Epidermal melanocyte (primary cell): Measurements from ENCODE around the gene PIAS4.

ENCODE experiments used
- DNase-seq: peaks from one replicate; pipeline ENCODE4 v3.0.0; 2011; ENCODE audit warnings: low spot score; ENCODE audit not compliant: insufficient read length

PIAS4 gene

DNA sequence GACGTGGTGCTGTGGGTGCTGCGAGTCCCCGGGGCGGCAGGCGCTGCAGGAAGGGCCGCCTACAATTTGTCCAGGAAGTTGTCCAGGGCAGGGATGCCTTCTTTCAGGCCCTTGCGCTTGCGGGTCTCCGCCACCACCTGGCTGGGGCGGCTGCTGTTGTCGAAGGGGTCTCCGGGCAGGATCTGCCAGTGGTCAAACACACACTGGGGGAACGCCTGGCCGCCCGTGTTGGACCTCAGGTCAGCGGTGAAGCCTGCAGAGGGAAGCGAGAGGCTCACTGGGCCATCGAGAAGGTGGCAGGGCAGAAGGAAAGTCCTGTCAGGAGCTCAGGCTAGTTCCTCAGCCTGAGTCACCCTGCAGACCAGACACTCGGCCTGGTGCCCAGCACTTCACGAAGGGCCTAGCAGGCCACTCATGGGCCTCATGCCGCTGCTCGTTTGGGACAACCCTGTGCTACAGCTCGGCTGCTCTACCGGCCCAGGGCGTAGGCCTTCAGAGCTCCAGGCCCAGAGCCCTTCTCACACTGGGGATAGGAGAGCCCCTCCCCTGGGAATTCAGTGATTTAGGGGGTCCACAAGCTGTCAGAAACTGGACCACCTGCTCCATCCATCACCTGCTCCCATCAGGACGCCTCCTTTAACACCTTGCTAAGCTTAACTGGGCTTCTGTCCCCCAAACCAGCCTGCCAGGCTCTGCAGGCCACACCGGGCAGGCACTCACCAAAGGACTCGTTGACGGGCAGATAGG lies 30.9 kb upstream of the PIAS4 start:
- no peak for DNase-seq

DNA sequence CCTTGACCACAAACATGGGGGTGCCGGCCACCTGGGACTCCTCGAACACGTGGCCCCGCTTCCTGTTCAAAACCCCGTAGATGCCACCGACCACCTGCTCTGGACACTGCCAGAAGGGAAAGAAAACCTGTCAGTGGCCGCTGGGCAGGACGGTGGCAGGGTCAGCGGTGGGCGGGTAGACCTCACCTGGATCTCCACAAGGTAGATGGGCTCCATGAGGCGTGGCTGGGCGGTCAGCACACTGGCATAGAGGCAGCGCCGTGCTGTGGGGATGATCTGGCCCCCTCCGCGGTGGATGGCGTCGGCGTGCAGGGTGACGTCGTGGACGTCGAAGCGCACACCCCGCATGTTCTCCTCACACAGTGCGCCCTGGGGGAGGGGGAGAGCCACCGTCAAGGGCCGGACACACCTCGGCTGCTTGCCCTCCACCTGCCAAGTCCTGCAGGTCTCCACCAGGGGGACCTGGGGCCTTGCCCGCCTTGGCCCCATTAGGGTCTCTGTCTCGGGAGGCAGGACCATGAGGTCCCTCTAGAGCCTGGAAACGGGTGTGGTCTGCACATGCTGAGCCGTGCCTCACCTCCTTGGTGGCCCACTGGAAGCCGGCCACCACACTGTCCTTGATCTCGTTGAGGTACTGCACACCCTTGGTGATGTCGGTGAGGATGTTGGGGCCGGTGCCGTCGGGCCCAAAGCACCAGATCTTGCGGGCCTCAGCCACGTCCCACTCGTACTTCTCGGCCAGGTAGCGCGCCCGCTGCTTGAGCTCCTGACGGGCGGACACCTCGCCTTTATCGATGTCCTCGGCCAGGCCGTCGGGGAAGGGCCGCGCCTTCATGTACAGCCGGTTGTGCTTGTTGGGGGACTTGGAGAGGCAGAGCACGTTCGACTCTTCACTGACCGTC lies 30.0 kb upstream of the PIAS4 start:
- no peak for DNase-seq

DNA sequence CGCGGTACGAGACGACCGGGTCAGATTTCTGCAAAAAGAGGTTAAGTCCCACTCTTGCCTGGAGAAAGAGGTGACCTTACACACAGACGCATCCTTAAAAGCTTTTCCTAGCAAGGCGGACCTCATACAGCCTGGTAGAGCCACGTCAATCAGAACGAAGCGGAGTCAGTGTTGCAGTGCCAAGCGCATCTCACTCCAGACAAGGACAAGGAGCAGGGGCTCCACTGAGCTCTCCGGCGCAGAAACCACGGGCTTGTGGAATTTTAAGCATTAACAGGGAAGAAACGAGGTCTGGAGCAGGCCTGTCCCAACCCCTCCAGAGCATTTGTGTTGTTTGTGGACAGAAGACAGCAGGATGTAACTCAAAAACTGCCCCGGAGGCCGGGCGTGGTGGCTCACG lies 29.4 kb upstream of the PIAS4 start:
- no peak for DNase-seq

DNA sequence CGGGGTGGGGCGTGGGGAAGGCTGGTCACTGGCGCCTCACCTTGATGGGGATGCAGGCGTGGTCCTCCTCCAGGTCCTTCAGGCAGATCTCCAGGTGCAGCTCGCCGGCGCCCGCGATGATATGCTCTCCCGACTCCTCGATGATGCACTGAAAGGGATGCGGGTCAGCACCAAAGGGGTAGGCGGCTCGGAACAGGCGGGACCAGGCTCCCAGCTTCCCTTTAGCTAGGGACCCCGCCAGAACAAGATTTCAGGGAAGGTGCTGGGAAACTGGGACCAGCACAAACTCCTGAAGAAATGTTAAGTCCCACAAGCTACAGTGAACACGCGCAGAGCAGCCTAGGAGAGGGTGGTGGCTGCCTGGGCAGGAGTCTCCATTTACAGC lies 28.3 kb upstream of the PIAS4 start:
- DNase-seq = no peak

DNA sequence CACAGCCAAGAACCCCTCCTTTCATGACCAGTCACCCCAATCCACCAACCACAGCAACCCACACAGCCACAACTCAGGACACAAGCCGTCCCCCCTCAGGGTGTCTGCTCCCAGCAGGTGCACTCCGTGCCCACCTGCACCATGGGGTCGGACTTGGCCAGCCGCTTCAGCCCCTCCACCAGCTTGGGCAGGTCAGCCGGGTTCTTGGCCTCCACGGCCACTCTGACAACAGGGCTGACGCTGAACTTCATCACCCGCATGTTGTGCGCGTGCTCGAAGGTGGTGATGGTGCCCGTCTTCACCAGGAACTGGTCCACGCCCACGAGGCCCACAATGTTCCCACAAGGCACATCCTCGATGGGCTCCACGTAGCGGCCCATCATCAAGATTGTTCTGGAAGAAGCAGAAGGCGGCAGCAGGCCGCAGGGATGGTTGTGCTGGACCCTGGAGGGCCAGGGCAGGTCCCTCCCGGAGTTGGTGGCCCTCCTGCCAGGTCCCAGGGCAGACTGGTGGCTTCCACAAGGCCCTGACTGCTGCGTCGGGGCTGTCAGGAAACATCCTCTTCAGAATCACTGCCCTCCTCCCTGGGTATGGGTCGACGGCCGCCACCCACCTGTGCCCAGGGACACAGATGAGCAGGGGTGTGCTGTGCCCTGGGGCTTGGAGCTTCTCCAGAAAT lies 27.7 kb upstream of the PIAS4 start:
- no peak for DNase-seq

DNA sequence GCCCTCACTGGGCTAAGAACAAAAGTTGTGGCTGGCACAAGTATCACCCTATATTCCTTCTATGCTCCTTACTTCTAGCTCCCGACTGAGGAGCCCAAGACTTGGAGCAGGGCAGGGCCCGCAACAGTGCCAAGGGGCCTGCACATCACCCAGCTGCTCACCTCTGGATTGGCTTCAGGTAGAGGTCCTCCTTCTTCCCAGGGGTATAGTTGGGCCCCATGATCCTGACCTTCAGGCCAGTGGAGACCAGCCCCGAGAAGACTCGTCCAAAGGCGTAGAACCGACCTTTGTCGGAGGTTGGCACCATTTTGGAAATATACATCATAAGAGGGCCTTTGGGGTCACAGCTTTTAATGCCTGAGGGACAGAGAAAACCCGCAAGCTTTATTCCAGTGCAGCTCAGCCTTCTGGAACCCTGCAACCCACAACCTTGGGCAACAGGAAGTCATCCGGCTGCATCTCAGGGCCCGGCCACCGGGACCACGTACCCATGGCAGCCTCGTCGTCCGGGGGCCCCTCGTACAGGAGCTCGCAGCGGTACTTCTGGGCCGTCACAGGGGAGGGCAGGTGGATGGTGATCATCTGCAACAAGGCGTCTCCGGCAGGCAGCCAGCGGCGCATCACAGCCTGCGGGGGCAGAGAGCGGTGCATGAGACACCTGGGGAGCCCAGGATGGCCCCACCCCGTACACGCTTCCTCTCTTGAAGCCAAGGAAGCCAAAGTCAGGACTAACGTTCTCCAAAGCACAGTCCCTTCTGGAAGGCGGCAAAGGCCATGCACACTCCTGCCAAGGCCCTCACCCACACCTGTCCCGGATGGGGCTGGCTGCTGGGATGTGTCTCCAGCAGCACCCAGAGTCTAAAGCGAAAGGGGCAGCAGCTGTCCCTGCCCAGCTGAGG lies 26.9 kb upstream of the PIAS4 start:
- no peak for DNase-seq

DNA sequence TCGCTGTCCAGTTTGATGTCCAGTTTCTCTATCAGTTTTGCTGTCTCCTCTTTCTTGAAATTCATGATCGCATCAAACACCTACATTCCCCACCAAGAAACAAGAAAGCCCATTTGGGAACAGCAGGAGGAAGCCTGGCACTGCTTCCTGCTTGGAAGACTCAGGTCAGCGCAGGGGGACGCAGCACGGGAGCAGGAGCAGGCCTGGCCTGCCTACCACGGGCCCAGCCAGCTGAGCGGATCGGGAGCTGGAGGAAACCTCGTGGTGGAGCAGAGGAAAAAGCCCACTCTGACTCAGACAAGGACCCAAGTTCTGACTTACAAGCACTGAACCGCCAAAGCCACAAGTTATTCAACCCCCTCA lies 26.2 kb upstream of the PIAS4 start:
- DNase-seq = no peak

DNA sequence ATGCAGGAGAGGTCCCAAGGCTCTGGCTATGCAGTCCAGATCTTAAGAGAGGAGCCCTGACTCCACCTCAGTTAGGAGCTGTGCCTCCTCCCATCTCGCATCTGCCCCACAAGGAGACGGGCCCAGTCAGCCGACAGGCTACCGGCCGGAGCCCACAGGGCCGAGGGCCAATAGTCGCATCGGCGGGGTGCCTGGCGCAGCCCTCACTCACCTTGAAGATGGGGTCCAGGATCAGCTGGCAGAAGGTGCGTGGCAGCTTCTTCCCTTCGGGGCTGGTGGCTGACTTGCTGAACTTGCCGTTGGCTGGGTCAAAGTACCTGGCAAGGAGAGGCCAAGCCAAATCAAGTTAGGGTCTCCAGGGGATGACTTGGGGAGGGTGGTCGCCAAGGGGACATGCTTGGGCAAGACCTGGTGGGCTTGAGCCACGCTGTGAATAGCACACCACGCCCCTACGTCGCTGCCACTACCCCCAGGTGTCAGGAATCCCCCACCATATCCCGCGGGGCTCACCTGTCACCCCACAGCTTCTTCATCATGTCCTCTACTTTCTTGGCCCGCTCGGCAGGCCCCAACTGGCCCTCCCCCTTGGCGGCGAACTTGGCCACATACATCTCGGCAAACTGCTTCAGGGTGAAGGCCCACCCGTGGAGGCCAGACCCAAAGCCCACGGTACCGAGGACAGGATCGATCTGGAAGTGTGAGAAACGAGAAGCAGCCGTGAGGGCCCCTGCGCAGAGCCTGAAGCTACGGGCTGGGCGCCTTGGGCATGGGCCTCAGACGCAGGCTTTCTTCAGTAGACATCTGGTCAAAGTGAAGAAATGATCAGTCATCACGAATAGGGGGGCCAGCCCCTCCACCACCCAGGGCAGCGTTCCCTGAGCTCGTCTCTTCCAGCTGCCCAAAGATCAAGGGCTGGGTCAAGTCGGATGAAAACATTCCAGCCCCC lies 25.5 kb upstream of the PIAS4 start:
- DNase-seq = no peak

DNA sequence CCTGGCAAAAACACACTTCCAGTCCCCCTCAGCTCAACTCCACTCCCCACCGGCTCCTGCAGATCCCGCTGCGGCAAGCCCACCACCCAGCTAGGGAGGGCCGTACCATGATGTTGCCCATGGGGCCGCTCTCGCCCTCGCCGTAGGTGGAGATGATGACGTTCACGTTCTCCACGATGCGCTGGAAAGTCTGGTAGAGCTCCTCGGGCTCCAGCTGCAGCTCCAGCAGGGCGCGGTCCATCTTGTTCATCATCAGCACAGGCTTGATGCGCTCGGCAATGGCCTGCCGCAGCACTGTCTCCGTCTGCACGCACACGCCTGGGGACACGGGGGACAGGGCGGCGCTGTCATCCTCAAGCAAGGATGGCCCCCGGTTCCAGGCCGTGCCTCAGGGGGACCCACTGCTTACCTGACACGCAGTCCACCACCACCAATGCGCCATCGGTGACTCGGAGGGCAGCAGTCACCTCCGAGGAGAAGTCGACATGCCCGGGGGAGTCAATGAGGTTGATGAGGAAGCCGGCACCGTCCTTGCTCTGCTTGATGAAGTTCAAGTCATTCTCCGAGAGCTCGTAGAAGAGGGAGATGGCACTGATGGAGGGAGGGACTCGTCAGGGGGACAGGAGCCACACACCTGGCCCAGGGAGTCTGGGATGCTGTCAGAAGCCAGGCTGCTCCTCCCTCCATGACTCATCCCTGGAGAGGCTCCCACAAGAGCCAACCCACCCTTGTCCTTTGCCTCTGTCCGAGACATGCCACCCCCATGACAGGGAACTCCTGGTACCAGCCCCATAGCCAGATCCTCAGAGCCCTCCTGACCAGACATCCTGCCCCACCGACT lies 24.6 kb upstream of the PIAS4 start:
- no peak for DNase-seq

DNA sequence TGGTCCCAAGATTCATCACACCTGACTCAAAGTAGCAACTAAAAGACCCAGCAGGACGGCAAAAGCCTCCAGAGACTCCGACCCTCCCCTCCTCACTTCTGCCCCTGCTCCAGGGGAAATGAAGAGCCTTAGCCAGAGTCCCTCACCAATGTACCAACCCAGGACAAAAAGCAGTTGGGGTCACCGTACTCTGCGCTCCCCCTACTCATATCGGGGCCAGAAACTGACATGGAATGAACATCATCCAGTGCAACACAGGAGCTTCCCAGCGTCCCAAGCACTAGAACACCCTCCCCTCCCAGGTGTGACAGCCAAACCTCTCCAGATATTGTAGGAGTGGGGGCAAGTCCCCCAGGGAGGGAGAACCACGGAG lies 24.0 kb upstream of the PIAS4 start:
- no peak for DNase-seq

DNA sequence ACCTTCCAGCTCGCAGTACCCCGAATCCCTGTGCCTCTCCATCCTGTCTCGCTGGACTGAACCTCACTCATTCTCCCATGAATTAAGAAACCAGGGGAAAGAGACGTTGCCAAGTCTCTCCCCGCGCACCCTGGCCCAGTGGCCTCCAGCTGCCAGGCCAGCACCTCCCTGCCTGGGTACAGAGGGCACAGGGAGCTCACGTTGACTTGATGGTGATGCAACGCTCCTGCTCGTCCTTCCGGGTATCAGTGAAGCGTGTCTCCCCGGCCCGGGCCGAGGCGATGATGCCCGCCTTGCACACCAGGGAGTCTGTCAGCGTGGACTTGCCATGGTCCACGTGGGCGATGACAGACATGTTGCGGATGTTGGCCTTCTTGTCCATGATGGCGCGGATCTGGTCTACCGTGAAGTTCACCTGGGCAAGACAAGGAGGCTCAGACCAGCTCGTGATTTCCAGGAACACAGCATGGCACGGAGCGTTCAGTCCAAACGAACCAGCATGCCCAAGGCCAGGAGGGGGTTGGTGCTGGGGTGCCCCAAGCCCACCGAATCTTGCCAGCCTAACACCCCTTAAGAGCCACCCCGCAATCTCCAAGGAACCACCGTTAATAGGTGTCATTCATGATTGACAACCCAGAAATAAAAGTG lies 23.5 kb upstream of the PIAS4 start:
- no peak for DNase-seq

DNA sequence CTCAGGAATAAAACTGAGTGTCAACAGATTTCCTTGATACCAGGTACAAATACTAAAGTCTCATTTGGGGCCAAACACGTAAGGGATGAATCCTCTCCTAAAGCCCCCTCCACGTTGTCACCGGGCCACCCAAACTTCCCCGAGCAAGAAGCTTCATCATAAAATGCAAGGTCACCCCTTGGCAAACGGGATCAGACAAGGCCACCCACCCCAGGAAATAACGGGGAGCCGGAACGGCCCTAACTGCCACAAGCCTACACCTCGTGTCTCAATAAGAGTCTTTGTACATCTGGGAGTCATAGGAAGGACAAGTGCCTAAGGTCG lies 23.0 kb upstream of the PIAS4 start:
- no peak for DNase-seq

DNA sequence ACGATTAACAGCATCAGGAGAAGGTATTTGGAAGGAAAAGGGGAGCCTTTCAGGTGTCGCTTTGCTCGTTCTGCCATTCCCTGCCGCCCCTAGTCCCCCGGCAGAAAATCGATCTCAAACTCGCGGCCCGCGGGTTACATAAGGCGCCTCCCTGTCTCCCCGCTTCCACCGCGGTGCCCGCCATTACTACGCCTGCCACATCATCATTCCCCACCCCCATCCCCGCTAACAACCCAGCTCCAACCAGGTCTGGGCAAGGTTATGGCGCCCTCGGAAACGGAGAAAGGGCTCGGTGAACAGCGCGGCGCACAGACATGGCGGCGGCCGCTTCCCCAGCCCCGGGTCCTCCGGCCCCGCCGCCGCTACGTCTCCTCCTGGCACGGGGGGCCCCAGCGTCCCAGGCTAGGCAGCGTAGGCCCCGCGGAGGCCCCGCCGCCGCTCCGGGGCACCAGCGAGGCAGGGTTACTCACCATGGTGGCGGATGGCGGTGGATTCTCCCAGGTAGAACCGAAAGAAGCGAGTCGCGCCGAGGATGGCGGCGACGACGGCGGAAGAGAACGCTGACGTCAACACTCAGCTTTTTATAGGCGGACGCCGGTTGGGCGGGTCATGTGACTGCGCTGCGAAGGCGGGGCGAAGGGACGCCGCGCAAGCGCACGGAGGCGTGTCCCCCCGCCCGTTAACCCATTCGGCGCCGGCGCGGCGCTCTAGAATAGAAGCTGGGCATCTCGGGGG lies 22.5 kb upstream of the PIAS4 start, which contains the start of gene EEF2:
TSS of gene EEF2 (minus strand) at position 556 of the 735 bp plus-strand sequence. CDS start at position 473, 83 bp downstream.
- peak; percentile 98 for DNase-seq

DNA sequence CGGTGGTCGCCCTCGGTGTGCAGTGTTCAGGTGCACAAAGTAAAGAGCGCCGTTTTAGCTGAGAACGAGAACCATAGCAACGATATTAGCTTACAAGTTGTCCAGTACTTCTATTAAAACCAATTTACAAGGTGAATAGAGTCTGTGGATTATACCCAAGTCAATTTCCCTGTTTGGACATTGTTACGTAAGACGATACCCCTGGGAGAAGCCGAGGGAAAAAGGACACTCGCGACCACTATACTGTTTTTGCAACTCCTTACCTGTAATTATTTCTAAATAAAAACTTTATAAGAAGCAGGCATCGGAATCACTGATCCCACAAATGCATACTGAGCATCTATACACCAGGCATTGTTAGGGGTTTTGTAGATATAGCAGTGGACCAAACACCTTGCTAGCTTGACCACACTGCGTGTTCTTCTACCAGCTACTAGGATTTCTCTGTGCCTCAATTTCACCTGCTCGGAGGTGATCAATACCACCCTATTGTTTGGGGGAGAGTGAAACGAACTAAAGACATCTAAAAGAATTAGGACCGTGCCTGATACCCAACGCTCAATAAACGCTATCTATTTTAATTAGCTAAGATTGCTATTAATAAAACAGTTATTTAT lies 21.8 kb upstream of the PIAS4 start:
- no peak for DNase-seq

DNA sequence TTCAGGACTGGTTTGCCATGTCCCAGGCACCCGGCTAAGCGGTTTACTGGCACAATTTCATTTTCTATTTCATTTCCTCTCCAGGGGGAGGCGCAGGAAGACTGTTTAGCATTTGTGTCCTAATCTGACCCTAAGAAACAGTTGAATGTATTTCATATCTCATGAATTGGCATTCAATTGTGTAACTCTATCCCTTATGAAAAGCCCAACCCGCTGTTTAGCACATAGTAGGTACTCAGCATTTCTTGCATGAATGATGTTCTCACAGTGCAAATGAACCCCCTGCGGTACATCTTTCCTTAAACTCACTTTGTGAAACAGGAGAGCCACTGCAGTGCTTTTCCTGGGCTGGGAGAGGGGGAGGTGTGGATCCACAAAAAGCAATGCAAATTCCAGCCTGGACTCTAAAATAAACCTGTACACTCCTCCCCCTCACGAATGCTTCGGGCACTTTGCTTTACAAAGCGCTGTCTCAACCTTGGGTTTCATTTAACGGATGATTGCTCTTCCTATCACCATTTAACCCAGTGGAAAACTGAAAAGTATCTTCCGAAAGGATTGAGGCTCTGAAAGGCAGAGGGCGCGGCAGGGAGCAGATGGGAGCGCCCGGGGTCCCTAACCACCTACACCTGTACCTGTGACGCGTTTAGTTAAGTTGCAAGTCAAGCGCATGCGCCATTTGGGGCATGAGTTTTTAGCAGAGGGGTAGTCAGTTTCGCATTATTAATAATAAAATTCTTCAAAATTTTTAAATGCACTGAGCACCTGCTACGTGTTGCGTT lies 21.1 kb upstream of the PIAS4 start:
- DNase-seq = peak; percentile 76

DNA sequence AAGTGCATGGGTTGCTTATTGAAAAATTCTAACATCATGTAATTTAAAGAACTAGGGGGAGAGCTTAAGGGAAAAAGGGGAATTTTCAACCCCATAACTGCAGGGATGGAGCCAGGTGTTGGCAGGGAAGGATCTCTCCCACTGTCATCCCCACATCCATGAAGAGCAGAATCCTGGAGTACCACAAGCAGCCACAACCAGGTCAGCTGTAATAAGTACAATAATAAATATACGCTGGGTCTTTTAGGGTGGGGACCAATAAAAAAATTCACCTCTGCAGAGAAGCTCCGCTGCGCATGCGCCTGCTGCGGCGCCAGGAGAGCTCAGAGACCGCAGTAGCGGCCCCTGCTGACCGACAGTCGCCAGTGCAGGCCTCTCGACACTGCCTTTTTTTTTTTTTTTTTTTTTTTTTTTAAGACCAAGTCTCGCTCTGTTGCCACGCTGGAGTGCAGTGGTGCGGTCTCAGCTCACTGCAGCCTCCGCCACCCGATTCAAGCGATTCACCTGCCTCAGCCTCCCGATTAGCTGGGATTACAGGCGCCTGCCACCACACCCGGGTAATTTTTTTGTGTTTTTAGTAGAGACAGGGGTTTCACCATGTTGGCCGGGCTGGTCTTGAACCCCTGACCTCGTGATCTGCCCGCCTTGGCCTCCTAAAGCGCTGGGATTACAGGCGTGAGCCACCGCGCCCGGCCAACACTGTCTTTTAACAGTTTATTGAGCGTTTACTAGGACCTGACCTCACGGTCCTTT lies 19.7 kb upstream of the PIAS4 start:
- peak; percentile 49 for DNase-seq
